SW480 (cell line): ENCODE data around the gene GPRC5B.

ENCODE experiments used
- DNase-seq: peaks from one replicate; pipeline ENCODE4 v3.0.0-alpha.2; 2016; ENCODE audit warnings: low spot score

Gene GPRC5B

DNA sequence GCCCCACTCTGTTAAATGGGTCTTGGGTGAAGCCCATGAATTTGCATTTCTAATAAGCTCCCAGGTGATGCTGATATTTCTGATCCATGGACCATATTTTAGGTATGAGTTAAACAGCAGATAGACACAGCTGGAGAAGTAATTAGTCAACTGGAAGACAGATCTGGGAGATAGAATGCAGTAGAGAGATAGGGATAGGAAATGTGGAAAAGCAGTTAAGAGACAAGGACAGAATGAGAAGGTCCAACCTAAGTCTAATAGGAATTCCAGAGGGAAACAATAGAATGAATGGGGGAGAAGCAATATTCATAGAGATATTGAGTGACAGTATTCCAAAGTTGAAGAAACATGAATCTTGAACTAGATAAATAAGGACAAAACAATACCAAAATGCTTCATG, 71.7 kb downstream of the GPRC5B start:
- no peak for DNase-seq

DNA sequence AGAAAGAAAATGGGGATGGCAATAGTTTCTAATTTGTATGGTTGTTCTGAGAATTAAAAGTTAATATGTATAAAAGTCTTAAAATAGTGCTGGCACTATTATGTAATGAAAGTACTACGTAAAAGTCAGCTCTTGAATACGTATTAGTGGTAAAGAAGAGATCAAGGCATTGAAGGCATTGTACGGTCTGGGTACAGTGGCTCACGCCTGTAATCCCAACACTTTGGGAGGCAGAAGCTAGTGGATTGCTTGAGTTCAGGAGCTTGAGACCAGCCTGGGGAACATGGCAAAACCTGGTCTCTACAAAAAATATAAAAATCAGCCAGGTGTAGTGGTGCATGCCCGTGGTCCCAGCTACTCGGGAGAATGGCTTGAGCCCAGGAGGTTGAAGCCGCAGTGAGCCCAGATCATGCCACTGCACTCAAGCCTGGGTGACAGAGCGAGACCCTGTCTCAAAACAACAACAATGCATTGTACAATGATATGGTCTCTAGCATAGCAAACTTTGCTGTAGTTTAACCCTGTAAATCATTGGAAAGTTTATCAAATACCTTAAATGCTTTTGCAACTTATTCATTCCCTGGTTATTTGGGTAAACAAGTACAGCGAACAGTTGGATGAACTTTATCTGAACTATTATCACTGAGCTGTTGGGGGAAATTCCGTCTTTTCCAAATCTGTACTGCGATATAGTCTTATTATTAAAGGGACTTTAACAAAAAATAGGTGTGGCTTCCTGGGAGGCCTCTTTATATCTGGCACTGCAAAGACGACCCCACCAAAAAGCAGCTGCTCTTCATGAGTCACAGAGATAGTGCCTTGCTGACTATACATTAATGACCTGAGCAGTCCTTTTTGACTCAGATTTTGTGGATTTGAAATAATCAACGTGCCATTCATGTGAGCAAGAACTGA, 73.6 kb downstream of the GPRC5B start:
- DNase-seq, result peak; percentile 18

DNA sequence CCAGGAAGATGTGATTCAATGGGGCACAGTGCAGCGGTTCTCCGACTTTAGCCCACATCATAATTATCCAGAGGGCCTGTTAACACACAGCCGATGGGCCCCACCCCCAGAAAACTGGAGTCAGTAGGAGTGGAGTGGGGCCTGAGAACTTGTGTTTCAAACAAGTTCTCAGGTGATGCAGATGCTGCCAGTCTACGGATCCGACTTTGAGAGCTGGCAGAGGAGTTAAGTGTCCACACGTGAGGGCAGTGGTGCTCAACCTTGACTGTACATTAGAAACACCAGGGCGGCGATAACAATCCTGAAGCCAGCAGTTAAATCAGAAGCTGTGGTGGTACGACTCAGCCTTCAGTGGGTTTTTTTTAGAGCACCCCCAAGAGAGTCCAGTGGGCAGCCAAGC, 75.0 kb downstream of the GPRC5B start:
- no peak for DNase-seq

DNA sequence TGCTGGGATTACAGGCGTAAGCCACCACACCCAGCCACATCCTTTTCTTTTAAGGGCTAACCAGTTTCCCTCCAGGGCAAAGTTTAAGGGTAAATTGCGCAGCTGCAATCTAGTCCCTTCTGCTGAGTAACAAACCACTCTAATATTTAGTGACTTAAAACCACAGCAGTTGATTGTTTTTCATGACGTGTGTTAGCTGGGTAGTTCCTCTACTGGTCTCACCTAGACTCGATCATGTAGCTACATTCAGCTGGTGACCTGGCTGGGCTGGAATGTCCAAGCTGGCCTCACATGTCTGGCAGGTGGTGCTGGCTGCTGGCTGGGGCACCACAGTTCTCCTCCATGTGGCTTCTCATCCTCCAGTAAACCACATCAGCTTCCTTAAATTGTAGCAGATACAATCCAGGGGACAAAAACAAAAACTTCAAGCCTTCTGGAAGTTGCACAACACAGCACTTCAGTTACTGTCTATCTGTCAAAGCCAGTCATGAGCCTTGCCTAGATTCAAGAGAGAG, 75.5 kb downstream of the GPRC5B start:
- no peak for DNase-seq

DNA sequence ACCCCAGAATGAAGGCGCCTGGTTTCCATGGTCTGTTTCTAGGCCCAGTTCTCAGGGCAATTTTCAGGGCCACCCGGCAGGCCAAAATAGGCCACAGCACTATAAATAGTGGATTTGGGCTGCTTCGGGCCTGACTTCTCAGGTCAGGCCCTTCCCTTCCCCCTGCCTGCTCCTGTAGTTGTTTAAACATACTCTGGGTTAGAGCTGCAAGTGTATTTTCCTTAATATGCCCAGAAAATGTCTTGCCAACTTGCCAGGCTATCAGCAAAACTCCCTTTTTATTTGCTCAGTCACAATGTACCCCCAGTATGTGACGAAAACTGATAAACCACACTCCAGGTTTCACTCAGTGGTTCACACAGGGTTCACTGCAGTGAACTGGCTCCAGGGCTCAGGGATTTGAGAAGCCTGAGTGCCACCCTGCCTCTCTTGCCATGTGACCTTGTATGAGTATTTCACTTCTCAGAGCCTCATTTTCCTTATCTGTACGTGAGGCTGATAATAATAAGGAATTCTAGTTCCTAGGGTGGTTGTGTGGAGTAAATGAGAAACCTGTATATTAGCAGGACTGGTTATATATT, 76.5 kb downstream of the GPRC5B start:
- no peak for DNase-seq
